GM19467 (cell line): Measurements from ENCODE around the gene MEGF8.
"Not testable (repeated sequence)": the region's sequence is repeated elsewhere in the genome, so short reads cannot be mapped to it uniquely, and the experiment has no call there.

Experiments
- ATAC-seq: cut with Tn5 transposase; IDR thresholded peaks from one replicate; pipeline ENCODE4 v1.9.1; 2021; ENCODE audit warnings: mild to moderate bottlenecking, moderate library complexity; ENCODE audit not compliant: unreplicated experiment

The MEGF8 gene

GRCh38 chr19:42330241-42330711 is 4.8 kb downstream of the MEGF8 start:
- ATAC-seq: no peak

- ATAC-seq: not testable (repeated sequence)
Observed at GRCh38 chr19:42331333-42331732, 5.9 kb downstream of the MEGF8 start.

DNA sequence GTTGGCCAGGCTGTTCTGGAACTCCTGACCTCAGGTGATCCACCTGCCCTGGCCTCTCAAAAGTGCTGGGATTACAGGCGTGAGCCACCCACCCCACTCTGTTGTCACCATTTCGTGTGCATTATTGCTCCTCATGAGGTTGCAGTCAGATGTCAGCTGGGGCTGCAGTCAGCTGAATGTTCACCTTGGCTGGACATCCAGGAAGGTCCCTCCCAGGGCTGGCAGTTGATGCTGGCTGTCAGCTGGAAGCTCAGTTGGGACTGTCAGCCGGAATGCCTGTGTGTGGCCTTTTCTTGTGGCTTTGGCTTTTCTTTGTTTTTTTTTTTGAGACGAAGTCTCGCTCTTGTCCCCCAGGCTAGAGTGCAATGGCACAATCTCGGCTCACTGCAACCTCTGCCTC is 6.6 kb downstream of the MEGF8 start:
- ATAC-seq: no peak

- ATAC-seq: no peak
Observed at GRCh38 chr19:42333018-42333417, 7.6 kb downstream of the MEGF8 start.

DNA sequence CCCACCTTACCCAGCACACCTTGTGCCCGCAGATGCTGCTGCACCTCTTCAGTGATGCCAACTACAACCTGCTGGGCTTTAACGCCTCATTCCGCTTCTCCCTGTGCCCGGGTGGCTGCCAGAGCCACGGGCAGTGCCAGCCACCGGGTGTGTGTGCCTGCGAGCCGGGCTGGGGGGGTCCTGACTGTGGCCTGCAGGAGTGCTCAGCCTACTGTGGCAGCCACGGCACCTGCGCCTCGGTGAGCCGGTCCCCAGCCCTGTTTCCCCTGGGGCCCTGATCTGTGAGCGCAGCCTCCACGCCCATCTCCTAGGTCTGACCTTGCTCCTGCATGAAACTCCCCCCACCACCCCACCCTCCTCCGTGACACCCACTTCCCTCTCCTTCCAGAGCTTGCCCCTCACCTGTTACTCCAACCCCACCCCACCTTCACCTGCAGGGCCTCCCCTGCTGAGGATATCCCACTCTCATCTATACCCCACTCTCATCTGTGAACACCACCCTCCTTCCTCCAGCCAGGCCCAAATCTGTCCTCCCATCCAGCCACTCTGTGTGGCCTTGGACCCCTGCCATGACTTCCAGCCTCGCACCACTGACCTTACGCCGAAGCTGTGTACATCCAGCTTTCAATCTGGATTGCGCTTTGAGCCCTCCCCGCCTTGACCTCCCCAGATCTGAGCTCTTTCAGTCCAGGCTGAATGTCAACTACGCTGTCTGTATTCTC is 8.7 kb downstream of the MEGF8 start:
- ATAC-seq: no peak

DNA sequence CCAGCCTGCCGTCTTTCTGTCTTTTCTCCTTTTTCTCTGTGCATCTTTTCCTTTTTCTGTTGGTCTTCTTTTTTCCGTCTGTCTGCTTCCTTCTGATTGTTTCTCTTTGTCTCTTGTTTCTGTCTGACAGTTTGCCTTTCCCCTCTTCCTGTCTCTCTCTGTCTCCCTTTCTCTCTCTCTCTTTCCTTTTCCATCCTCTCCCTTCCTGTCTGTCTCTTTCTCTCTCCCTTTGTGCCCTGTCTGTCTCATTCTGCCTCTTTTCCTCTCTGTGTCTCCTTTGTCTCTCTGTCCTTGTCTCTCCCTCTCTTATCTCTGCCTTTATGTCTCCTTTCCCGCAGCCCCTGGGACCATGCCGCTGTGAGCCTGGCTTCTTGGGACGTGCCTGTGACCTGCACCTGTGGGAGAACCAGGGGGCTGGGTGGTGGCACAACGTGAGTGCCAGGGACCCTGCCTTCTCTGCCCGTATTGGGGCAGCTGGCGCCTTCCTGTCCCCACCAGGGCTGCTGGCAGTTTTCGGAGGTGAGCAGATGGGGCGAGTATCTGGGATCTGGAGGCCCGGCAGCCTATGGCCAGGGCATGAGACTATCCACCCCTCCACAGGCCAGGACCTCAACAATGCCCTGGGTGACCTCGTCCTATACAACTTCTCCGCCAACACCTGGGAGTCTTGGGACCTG is 9.4 kb downstream of the MEGF8 start:
- no peak for ATAC-seq

DNA sequence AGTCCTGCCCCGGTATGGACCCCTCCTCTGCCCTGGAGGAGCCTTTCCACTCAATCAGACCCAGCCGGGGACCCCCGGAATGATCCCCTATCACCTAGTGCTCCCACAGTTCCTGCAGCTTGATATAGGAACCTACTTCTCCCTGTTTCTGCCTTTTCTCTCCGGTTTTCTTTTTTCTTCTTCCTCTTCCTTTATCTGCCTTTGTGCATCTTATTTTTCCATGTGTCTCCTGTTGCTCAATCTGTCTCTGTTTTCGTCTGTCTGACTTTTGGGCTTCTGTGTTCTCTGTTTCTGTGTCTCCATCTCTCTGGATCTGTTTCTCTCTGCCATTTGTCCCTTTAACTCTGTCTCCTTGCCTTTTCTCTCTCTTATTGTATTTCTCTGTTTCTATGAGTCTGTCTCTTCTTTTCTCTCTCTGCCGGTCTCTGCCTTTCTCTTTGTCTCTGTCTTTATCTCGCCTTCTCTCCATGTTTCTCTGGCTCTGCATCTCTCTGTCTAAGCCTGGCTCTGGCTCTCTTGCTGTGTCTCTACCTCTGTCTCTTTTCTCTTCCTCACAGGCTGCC is 10.0 kb downstream of the MEGF8 start:
- no peak for ATAC-seq

- no peak for ATAC-seq
Observed at GRCh38 chr19:42335971-42336370, 10.5 kb downstream of the MEGF8 start.

DNA sequence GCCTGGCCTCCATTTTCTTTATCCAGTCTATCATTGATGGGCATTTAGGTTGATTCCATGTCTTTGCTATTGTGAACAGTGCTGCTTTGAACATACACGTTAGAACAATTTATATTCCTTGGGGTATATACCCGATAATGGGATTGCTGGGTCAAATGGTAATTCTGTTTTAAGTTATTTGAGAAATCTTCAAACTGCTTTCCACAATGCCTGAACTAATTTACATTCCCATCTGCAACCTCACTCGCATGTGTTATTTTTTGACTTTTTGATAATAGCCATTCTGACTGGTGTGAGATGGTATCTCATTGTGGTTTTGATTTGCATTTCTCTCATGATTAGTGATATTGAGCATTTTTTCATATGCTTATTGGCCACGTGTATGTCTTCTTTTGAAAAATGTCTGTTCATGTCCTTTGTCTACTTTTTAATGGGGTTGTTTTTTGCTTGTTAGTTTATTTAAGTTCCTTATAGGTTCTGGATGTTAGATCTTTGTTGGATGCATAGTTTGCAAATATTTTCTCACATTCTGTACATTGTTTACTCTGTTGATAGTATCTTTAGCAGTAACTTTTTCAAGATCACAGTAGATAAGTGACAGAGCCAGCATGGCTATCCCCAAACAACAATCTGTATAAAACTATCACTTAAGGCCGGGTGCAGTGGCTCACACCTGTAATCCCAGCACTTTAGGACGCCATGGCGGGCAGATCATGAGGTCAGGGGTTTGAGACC is 13.9 kb downstream of the MEGF8 start:
- ATAC-seq: not testable (repeated sequence)

DNA sequence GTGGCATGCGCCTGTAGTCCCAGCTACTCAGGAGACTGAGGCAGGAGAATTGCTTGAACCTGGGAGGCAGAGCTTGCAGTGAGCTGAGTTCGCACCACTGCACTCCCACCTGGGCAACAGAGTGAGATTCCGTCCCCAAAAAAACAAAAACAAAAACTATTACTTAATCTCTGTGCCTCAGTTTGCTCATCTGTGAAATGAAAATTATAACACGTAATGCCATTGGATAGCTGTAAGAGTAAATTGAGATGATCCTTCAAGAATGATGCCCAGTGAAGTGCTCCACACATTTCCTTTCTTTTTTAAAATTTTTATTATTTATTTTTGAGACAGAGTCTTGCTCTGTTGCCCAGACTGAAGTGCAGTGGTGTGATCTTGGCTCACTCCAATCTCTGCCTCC is 14.5 kb downstream of the MEGF8 start:
- ATAC-seq: not testable (repeated sequence)

DNA sequence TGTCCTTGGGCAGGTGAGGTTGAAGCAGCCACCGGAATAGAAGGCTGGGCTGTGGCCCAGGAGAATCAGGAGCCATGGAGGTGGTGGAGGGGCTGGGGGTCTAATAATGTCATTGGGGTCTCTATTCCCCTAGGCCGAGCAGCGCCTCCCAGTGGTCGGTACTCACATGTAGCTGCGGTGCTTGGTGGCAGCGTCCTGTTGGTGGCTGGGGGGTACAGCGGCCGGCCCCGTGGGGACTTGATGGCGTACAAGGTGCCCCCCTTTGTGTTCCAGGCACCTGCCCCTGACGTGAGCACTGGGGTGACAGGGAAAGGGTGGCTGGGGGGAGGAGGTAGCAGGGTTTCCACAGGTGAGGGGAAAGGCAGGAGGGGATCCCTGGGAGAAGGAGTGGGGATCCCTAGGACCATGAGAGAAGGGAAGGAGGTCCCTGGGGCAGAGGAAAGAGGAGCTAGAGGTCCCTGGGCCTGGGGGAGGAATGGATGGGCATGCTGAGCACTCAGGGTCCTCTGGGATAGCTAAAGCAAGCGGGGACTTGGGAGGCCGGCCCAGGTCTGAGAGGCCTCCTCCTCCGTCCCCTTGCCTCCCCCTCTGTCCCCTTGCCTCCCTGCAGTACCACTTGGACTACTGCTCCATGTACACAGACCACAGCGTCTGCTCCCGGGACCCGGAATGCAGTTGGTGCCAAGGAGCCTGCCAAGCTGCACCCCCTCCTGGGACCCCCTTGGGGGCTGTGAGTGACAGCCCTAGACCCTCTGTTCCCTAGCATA is 18.1 kb downstream of the MEGF8 start:
- no peak for ATAC-seq

GRCh38 chr19:42344336-42344893 is 19.0 kb downstream of the MEGF8 start:
- no peak for ATAC-seq

DNA sequence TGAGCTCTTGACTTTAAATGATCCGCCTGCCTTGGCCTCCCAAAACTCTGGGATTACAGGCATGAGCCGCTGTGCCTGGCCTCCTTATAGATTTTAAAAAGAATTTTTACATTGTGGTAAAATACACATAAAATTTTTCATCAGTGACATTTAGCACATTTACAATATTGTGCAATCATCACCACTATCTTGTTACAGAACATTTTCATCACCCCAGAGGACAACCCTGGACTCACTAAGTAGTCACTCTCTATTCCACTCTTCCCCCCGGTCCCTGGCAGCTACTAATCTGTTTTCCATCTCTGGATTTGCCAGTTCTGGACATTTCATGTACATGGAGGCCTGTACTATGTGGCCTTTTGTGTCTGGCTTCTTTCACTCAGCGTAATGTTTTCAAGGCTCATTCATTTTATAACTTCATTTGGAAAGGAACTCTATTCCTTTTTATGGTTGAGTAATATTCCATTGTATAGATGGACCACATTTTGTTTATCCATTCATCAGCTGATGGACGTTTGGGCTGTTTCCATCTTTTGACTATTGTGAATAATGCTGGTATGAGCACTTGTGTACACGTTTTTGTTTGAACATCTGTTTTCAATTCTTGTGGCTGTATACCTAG is 19.9 kb downstream of the MEGF8 start:
- no peak for ATAC-seq

DNA sequence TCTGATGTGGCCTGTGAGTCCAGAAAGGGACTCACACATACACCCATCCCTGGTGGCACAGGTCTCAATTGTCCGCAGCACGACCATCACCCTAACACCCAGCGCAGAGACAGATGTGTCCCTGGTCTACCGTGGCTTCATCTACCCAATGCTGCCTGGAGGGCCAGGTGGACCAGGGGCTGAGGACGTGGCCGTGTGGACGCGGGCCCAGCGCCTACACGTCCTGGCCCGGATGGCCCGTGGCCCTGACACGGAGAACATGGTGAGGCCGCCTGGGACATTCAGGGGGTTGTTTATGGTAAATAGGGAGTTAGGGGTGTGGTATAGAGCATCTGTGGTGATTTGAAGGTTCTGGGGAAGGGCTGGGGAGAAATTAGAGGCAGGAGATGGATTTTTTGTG is 22.8 kb downstream of the MEGF8 start:
- ATAC-seq: no peak

DNA sequence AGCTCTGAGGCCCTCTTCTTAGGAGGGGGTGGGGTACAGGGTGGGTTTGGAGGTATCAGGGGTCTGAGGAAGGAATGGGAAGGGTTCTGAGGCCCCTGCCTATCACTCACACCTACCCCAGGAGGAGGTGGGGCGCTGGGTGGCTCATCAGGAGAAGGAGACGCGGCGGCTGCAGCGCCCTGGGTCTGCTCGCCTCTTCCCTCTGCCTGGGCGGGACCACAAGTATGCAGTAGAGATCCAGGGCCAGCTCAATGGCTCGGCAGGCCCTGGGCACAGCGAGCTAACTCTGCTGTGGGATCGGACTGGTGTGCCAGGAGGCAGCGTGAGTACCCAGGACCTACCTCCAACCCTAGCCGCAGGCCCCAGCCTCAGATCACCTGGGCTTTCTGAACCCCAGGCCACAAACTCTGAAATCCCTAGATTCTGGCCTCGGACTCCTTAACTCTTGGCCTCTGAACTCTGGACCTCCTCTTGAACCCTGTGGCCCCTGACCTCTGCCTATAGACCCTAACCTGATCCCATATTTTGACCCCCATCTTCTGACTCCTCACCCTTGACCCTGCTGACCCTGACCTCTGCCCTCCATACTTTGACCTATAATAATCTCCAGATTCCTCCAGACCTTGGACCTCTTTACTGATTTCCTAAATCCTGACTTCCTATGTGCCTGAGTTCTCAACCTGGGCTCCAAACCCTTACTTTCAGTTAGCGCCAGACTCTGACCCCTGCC is 24.1 kb downstream of the MEGF8 start:
- ATAC-seq: no peak

DNA sequence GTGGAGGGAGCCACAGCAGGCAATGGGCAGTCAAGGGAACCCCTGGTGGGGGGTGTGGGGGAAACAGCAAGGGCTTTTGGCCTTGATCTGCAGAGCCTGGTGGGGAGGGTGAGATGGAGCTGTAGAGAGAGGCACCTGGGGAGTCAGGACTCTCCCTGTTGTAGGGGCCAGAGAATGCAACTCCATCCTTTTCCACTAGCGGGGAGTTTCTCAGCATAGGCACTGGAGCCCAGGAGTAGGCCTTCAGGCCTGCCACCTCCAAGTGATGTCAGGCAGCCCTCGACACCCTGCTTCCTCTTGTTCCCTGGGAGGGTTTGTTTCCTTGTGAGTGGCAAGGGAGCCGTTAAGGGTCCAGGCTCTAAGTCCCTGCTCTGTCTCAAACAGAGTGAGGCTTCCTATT is 25.0 kb downstream of the MEGF8 start:
- ATAC-seq: no peak

DNA sequence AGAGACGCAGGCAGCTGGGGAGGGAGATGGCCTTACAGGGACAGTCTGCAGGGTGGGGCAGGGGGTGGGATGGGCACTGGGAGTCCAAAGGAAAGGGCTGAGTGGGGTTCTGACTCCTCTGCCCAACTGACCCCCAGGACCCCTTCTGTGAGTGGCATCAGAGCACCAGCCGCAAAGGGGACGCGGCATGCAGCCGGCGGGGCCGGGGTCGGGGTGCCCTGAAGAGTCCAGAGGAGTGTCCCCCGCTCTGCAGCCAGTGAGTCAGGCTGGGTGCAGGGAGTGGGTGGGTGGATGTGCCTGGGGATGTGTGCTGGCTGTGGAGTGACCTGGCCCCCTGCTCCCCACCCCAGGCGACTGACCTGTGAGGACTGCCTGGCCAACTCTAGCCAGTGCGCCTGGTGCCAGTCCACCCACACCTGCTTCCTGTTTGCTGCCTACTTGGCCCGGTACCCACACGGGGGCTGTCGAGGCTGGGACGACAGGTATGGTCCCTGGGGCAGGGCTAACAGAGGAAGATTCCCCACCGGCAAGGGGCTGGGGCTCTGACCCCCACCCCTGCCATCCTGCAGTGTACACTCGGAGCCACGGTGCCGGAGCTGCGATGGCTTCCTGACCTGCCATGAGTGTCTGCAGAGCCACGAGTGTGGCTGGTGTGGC is 25.8 kb downstream of the MEGF8 start:
- ATAC-seq: no peak

GRCh38 chr19:42352301-42353259 is 27.1 kb downstream of the MEGF8 start:
- no peak for ATAC-seq
